ENCODE measurements around the gene R3HDM2.

Gene R3HDM2

DNA sequence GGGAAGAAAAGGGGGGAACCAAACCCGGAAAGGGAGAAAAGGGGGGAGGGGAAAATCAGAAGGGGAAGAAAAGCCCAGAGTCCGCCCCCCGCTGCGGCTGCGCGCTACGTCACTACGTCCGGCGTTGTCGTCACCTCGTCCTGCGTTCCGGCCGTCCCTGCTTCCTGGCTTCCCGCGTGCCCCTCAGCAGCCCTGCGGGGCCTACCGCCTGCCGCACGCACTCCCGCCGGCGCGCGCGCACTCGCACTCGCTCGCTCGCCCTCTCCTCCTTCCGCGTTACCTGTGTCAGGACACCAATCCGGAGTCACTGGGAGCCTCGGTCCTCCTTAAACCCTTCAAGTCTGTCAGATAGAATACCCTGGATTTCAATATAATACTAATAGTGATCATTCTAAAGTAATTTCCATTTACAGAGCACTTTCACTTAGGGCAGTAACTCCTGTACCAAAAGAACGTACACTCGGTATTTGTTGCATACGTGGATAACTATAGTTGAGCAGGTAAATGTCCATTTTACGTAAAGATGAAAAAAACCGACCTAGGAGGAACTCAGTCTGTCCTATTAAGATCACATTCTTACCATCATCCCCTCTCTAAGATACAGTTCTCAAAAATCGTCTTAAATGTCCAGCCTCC lies at the start of gene R3HDM2:
Gene R3HDM2 (minus strand): TSS at position 113 of the 636 bp plus-strand sequence. CDS start 120,615 bp downstream, outside the sequence.
- peak; percentile 96 for DNase-seq

DNA sequence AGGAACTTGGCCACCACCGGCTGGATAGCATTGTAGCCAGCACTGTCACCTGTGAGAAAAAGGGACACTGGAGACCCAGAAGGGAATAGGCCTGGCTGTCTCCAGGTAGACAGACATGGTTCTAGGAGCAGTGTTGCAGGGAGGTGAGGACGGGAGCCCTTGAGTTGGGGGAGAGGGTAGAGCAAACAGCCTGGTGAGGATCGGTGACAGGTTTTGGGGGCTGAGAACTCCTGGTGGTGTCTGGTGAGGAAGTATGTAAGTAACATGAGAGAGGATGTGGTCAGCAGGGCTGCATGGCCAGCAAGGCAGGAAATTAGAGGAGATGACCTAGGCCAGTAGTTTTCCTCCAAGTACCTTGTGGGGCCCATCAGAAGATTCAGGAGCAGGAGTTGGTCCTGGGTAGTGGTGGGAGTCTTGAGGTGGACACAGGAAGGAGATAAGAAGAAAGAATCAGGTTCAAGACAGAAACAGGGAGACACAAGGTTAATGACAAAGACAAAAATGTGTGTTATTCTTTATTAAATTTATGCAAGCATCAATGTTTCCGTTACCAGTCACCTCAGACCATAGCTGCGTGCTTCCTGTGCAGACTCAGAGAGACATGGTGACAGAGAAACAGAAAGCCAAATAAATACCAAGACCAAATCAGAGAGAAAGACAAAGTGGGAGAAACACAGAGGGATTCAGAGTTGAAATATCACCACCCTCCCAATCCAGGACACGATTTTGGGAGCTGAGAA lies 48.7 kb upstream of the R3HDM2 start, which contains the start of gene ARHGAP9:
Gene ARHGAP9 (minus strand): TSS at position 491 of the 740 bp plus-strand sequence. CDS start 460 bp downstream, at position 31.
- DNase-seq = peak; percentile 54

DNA sequence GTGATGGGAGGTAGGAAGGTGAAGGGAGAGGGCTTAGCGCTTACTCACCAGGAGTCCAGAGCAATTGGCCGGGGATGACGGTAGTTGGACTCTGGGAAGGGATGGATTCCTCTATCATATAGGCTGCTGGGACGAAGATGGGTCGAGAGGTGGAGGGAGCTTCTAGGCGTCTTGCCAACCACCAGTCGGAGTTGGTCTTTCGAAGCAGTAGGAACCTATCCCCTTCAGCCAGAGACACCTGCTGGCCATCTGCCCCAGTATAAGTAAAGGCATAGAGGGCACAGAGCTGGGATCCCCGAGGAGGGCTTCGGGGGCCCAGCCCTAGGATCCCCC lies 48.2 kb upstream of the R3HDM2 start:
- DNase-seq = no peak

DNA sequence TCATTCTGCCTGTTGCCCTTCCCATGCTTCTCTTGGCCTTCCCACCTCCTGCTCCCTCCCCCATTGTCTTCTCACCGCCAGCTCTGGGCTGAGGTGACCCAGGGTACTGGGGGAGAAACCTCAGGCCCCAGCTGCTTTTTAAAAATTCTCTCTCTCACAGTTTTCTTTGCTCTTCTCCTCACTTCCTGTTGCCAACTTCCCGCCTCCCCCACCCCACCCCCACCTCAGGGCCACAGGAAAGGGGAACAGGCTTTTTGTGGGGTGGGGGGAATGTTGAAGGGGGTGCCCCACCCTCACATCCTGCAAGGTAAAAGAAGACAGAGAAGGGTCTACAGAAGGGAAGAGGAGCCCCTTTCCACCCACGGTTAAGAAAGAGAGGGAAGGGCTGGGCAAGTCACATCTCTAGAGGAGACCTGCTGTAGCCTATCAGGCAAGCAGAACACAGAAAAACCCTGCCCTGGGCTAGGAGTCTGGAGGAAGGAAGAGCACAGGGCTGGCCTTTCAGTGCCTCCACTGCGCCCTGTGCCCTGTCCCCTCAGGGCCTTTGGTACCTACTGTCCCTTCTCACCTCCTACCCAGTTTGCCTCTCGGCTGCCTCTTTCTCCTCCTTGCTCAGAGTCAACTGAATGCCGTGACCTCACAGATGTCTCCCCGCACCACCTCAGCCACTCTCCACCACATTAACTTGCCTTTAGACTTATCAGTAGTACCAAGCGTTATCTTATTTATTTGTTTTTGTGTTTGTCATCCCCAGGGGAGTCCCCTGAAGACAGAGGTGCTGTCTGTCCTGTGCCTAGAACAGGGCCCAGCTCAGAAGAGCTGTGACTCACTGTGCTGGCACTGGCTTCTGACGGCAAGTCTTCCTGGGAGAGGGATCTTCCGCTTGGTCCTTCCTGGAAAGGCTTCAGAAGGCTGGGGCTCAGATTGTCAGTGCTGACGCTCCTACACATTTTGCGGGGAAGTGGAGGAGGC lies 47.2 kb upstream of the R3HDM2 start:
- DNase-seq = peak; percentile 34

DNA sequence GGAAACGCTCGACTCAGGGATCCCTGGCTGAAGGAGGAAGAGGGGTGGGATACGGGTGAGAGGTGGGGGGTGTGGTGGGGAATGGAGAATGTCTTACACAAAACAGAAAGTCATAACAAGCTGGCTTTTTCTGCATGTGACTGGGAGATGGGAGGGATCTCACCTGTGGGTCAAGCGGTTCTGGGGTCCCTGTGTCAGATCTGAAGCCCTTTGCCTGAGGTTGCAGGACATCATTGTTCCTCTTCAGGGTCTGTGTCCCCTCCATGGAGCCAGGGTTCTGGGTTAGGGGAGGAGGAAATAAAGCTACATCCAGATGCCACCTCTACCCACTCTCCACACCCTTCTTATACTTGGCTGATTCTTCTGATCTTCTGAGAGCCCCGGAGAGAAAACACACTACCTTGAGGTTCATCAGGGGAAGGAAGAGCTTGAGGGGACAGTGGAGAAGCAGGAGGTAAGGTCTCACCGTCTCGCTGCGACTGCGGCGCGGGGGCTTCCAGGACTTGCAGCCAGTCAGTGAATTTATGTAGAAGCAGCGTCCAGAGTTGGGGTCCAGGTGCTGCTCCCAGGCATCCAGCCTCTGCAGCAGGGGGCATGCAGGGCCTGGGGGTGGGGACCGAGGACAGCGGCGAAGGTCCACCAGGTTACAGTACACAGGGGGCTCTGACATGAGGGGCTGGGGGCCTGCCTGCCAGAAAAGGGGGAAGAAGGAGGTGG lies 46.3 kb upstream of the R3HDM2 start:
- DNase-seq = no peak

DNA sequence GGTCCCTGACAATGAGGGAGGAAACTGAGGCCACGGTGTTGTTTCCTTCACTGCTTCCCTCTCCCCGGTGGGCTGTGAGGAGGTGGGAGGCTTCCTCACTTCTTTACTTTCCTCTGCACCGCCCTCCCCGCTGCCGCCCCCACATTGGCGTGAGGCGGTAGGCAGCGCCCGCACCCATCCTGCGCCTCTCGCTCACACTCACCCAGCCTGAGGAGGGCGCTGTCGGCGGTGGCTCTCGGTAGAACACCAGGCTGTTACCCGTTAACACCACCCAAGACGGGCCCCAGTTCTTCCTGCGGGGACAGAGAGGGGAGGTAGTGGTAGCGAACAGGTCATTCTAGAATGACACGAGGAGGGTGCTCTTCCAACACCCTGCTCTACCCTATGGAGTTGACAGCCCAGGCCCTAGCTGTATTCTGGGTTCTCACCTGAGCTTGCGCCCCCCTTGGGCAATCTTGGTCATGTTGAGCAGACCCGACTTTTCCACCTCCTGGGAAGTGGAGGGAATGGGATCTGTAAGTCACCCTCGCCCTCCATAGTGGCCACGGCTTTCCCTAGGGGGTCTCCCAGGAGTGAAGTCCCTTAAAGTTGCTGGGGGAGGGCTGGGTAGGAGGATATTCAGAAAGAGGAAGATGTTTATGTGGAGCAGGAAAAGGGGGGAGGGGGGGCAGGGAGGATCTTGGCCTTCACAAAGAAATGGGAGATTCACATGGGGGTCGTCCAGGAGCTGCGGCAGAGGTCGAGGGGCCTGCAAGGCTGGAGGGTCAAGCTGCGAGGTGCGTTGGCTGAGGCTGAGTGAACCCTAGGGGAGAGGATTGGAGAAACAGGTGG lies 45.5 kb upstream of the R3HDM2 start:
- DNase-seq = peak; percentile 82

DNA sequence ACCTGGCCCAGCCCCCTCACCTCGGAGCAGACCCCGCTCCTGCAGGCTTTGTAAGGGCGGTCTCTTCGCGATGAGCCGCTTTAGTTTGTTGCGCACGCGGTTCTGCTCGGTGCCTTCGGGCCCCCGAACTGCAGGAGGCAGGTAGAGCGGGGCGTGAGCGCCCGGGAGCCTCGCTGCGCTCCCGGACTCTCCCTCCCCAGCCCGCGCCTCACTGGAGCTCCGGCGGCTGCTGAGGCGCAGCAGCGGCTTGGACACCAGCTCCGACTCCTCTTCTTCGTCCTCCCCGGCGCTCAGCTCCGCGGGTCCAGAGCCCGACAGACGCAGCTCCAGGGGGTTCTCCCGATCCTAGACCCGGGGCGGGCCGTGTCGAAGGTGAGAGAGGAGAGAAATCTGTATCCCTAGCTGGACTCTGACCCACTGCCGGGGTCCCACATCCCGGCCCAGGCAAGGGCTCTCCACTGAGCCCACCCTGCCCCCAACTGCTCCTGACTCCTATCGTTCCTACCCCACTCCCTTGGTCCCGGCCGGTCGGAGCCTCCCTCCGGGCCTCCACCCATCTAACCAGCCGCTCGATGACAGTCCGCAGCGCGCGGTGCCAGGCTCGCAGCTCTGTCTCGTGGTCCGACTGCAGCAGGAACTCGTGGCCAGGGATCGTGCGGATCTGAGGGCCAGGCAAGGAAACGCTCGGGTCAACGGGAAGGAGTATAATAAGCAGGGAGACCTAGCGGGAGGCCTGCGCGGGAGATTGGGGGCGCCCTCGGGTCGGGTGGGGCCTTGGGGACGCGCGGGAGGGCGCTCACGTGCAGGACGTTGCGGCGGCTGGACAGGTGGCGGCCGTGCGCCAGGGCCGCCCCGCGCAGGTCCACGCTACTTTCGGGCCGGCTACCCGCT lies 44.7 kb upstream of the R3HDM2 start:
- DNase-seq = no peak

DNA sequence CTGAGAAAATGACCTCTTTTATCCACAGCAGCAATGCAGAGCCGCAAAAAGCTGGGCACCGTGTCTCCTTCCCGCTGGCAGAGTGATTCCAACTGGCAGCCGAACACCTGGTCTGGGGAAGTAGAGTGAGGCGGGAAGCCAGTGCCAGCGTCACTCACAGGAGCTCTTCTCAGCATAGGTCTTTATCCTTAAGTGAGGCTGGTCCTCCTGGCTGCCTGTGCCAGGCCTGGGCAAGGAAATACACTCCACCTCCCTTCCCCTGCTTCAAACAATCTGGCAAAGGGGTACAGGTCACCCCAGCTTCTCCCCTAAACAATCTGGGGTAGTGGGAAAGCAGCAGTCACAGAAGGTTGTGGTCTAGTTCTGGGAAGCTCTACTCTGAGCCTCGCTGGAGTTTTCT lies 44.0 kb upstream of the R3HDM2 start:
- no peak for DNase-seq

DNA sequence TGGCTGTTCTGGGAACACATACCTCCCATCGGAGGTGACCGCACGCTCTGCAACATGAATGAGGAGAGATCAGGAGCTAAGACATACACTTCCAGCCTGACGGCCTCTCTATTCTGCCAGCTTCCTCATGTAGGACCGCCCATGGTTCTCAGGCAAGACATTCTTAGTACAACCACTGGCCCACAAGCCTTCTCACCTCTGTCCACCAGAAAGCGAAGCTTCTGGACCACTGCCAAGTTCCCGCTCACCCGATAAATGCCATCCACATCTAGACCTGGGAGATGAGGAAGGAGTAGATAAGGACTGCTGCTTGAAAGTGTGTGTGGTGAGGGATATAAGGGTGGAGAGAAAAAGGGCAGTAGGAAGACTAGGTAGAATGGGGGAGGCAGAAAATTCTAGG lies 43.6 kb upstream of the R3HDM2 start:
- DNase-seq = no peak

DNA sequence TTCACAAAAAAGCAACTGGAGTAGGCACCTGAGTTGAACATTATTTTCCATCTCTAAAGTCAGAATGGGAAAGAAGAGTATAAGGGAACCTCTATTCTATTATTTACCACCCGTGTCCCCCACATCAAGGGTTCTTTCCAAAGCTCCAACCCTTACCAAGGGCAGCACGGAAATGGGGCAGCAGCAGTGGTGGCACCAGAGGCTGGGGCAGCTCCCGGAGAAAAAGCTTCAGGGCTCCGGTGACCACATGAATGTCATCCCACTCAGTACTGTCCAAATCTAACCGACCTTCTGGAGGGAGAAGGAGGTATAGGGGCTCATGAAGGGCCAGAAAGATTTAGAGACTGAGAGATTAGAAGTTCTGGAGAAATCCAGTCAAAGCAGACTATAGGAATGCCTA lies 43.0 kb upstream of the R3HDM2 start:
- DNase-seq = no peak

DNA sequence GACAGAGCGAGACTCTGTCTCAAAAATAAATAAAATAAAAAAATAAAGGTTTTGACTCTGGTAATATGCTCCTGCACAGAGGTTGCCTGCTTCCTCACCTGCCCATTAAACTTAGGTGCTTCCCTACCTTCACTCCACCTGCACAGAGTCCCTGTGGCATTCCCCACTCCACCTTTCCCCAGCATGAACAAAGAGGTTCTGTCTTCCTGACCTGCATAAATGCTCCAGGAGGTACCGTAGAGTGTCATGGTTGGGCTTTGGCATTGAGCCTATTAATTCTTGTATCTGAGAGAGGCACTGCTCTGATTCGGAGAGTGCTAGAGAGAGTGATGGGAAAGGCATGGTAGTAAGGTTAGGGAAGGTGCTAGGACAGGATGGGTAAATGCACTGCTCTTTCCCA lies 42.5 kb upstream of the R3HDM2 start:
- DNase-seq = no peak

DNA sequence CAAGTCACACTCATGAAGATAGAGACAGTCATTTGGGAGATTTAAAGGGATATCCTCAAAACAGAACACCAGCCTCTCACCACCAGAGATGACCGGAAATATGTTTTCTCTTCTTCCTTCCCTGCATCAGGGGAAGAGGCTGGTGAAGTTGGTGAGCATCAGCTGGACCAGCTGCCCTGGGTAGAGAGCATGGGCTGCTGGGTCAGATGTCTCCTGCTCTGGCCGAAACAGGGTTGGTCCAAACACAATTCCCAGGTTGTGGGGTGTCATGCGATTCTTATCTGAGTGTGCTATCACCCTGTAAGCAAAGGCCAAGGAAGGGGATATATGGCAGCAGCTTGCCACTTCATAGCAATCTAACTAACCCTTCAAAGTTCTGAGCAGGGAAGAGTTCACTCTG lies 41.5 kb upstream of the R3HDM2 start:
- no peak for DNase-seq

DNA sequence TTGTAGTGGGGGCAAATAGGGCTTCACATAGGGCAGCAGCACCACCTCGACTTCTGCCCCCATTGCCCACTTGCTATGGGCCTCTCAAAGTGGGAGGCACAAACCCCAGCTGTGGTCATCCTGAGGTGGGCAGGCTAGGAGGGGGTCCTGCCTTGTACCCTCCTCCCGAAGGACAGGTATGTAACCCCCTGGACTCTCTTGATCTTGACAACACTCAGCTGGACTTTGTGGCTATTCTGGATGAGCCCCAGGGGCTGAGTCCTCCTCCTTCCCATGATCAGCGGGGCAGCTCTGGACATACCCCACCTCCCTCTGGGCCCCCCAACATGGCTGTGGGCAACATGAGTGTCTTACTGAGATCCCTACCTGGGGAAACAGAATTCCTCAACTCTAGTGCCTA lies 40.8 kb upstream of the R3HDM2 start:
- DNase-seq = no peak

DNA sequence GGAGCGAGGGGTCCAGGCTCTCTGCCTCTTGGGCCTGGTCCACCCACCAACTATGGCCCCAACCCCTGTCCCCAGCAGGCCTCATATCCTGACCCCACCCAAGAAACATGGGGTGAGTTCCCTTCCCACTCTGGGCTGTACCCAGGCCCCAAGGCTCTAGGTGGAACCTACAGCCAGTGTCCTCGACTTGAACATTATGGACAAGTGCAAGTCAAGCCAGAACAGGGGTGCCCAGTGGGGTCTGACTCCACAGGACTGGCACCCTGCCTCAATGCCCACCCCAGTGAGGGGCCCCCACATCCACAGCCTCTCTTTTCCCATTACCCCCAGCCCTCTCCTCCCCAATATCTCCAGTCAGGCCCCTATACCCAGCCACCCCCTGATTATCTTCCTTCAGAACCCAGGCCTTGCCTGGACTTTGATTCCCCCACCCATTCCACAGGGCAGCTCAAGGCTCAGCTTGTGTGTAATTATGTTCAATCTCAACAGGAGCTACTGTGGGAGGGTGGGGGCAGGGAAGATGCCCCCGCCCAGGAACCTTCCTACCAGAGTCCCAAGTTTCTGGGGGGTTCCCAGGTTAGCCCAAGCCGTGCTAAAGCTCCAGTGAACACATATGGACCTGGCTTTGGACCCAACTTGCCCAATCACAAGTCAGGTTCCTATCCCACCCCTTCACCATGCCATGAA lies 40.3 kb upstream of the R3HDM2 start:
- DNase-seq = no peak

DNA sequence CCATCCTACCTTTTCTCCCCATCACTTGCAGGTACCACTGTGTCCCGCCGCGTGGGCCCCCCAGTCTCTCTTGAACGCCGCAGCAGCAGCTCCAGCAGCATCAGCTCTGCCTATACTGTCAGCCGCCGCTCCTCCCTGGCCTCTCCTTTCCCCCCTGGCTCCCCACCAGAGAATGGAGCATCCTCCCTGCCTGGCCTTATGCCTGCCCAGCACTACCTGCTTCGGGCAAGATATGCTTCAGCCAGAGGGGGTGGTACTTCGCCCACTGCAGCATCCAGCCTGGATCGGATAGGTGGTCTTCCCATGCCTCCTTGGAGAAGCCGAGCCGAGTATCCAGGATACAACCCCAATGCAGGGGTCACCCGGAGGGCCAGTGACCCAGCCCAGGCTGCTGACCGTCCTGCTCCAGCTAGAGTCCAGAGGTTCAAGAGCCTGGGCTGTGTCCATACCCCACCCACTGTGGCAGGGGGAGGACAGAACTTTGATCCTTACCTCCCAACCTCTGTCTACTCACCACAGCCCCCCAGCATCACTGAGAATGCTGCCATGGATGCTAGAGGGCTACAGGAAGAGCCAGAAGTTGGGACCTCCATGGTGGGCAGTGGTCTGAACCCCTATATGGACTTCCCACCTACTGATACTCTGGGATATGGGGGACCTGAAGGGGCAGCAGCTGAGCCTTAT lies 39.6 kb upstream of the R3HDM2 start:
- DNase-seq = no peak

DNA sequence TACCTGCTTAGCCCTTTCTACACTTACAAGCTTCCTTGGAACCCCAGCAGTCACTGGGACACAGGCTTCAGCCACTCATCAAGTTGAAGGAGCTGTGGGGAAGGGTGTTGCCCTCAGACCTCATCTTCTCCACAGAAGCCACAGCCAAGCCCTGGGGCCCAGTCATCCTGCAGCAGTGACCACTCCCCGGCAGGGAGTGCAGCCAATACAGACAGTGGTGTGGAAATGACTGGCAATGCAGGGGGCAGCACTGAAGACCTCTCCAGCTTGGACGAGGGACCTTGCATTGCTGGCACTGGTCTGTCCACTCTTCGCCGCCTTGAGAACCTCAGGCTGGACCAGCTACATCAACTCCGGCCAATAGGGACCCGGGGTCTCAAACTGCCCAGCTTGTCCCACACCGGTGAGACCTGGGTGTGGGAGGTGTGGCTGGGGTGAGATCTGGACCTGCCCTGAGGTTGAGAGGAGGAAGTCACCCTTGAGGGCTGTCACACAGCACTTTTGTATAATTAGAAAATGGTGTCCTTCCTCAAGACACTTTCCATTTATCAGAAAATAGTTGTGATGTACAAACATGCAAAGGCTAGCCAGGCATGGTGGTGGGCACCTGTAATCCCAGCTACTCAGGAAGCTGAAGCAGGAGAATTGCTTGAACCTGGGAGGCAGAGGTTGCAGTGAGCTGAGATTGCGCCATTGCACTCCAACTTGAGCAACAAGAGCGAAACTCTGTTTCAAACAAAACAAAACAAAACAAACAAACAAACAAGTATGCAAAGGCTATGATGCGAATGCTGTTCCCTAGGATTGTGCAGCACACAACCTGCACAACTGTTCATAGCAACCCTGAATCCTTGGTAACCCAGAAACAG lies 38.7 kb upstream of the R3HDM2 start:
- DNase-seq = no peak

DNA sequence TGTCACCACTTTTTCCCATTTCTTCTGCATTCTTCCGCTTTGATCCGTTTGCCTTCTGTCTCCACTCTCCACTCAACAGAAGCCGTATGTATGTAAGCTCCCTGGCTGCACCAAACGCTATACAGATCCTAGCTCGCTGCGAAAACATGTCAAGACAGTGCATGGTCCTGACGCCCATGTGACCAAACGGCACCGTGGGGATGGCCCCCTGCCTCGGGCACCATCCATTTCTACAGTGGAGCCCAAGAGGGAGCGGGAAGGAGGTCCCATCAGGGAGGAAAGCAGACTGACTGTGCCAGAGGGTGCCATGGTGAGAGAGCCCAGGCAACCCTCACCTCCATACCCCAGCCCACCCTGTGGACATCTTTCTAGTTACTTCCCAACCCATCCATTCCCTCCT lies 37.1 kb upstream of the R3HDM2 start:
- DNase-seq = no peak

DNA sequence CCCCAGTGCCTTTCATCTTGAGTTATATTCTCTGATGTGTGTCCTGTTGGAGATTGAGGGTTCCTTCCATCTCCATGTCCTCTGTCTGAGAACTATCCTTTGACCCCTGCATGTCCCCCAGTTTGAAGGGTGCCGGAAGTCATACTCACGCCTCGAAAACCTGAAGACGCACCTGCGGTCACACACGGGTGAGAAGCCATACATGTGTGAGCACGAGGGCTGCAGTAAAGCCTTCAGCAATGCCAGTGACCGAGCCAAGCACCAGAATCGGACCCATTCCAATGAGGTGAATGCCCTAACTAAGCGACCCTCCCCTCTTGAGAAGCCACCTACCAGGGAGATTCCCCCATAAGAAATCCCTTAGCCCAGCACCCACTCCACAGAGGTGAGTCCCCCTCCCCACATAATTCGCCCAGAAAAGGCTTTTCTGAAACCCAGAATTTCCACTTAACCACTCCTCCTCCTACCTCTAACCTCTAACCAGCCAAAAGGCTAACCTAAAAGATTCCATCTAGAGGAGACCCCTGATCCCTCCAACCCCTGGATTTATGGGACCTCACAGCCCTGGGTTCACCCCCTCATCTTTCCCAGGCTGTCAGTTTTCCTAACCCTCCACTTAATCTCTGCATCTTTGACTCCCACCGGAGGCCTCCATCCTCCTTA lies 36.5 kb upstream of the R3HDM2 start:
- no peak for DNase-seq

Data from activated naive CD4-positive, alpha-beta T cell treated with anti-CD3 and anti-CD28 coated beads, Interleukin-2, amount 50 U/mL, for 16 hours (primary cell).